DOHH2 (cell line): Measurements from ENCODE around the gene SLC43A2.
"Not testable (repeated sequence)": the region's sequence is repeated elsewhere in the genome, so short reads cannot be mapped to it uniquely, and the experiment has no call there.

Experiments
- H3F3A ChIP-seq: fragments of 200-600 bp; sonication (generic), shearing (Covaris generic); 2 replicates; pipeline ENCODE4 v1.6.0; 2016; ENCODE audit warnings: antibody characterized with exemption, mild to moderate bottlenecking; ENCODE audit not compliant: control insufficient read depth, insufficient read depth
- H3K27ac ChIP-seq: fragments of 200-600 bp; sonication (generic); 2 replicates; pipeline ENCODE4 v1.5.1; 2014; ENCODE audit warnings: low read depth, mild to moderate bottlenecking, low read length, moderate library complexity
- H3K27me3 ChIP-seq: fragments of 200-600 bp; sonication (generic); 2 replicates; pipeline ENCODE4 v1.6.1; 2014; ENCODE audit warnings: mild to moderate bottlenecking, low read length, mixed read lengths; ENCODE audit not compliant: control insufficient read depth
- H3K36me3 ChIP-seq: fragments of 200-600 bp; sonication (generic); 2 replicates; pipeline ENCODE4 v1.6.1; 2014; ENCODE audit warnings: mild to moderate bottlenecking, low read length, moderate library complexity, mixed read lengths; ENCODE audit not compliant: control insufficient read depth
- H3K4me1 ChIP-seq: fragments of 200-600 bp; sonication (generic); 2 replicates; pipeline ENCODE4 v1.6.1; 2014; ENCODE audit warnings: mild to moderate bottlenecking, low read length, mixed read lengths; ENCODE audit not compliant: control insufficient read depth
- H3K4me2 ChIP-seq: fragments of 200-600 bp; sonication (generic); 2 replicates; pipeline ENCODE4 v1.6.0; 2014; ENCODE audit warnings: mild to moderate bottlenecking, low read length, moderate library complexity
- H3K4me3 ChIP-seq: fragments of 200-600 bp; sonication (generic); 2 replicates; pipeline ENCODE4 v1.5.1; 2014; ENCODE audit warnings: mild to moderate bottlenecking, low read length, mixed read lengths
- H3K79me2 ChIP-seq: fragments of 200-600 bp; sonication (generic); 2 replicates; pipeline ENCODE4 v1.6.1; 2014; ENCODE audit warnings: mild to moderate bottlenecking, low read length, mixed read lengths; ENCODE audit not compliant: control insufficient read depth
- H3K9me2 ChIP-seq: fragments of 200-600 bp; sonication (generic); replicated peaks from 2 replicates; pipeline ENCODE4 v1.6.1; 2014; ENCODE audit warnings: mild to moderate bottlenecking, low read length, mixed read lengths; ENCODE audit not compliant: control insufficient read depth
- H3K9me3 ChIP-seq: fragments of 200-600 bp; sonication (generic); 2 replicates; pipeline ENCODE4 v1.6.1; 2014; ENCODE audit warnings: antibody characterized with exemption, low read length, mixed read lengths; ENCODE audit not compliant: control insufficient read depth, insufficient read depth
- H4K20me1 ChIP-seq: fragments of 200-600 bp; sonication (generic); 2 replicates; pipeline ENCODE4 v1.6.0; 2014; ENCODE audit warnings: low read depth, mild to moderate bottlenecking, antibody characterized with exemption, low read length, moderate library complexity; ENCODE audit not compliant: control insufficient read depth, insufficient read depth
- CTCF ChIP-seq: fragments of 200-600 bp; sonication (generic); IDR thresholded peaks from one replicate; pipeline ENCODE4 v1.5.1; 2014; ENCODE audit warnings: antibody characterized with exemption, mild to moderate bottlenecking, low read depth, low read length; ENCODE audit not compliant: poor library complexity, severe bottlenecking
- EZH2phosphoT487 ChIP-seq: fragments of 200-600 bp; sonication (generic); IDR thresholded peaks from 2 replicates; pipeline ENCODE4 v1.6.1; 2017; ENCODE audit warnings: borderline replicate concordance, mild to moderate bottlenecking, antibody characterized with exemption, low read length, moderate library complexity, mixed read lengths

The SLC43A2 gene

GRCh38 chr17:1573932-1574696 is 54.5 kb downstream of the SLC43A2 start:
- no peak overlapping the region for H3K4me3 ChIP-seq
- peak overlapping the region; percentile 24; the same call in 1 of the 2 replicates for H3K27ac ChIP-seq
- TF ChIP-seq EZH2phosphoT487 (no peak), CTCF (peak; percentile 82)
- peaks cover 39% of the 10 kb centered on the region for H3K36me3 ChIP-seq
- H3K9me3 ChIP-seq, result no peaks in the 10 kb centered on the region
- H3K27me3 ChIP-seq, result no peaks in the 10 kb centered on the region
- no peaks in the 10 kb centered on the region for H3K9me2 ChIP-seq
- H4K20me1 ChIP-seq, result no peaks in the 10 kb centered on the region
- no peaks in the 10 kb centered on the region for H3K79me2 ChIP-seq
- H3F3A ChIP-seq, result no peaks in the 10 kb centered on the region
- H3K4me2 ChIP-seq, result no peak overlapping the region; the same call in 1 of the 2 replicates
- H3K4me1 ChIP-seq, result peaks cover 47% of the 10 kb centered on the region

DNA sequence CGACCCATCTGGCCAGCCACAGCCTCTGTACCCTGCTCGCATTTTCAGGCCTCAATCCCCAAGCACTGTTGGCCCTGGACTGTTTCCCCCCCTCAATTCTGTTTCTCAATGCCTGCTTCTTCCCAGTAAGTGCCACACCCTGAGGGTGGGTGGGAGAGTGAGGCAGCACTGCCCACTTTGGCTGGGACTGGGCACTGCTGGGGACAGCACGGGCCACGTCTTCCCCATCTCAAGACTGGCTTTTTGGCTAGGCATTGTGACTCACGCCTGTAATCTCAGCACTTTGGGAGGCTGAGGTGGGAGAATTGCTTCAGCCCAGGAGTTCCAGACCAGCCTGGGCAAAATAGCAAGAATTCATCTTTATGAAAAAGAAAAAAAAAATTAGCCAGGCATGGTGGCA is 56.0 kb downstream of the SLC43A2 start:
- not testable (repeated sequence) for H3K4me3 ChIP-seq, H3K27me3 ChIP-seq, H3K9me2 ChIP-seq, H3K79me2 ChIP-seq, H4K20me1 ChIP-seq, H3K4me2 ChIP-seq, H3F3A ChIP-seq, H3K9me3 ChIP-seq, H3K27ac ChIP-seq
- Histone ChIP-seq H3K36me3 (peaks cover 30% of the 10 kb centered on the region), H3K4me1 (peaks cover 41% of the 10 kb centered on the region)

DNA sequence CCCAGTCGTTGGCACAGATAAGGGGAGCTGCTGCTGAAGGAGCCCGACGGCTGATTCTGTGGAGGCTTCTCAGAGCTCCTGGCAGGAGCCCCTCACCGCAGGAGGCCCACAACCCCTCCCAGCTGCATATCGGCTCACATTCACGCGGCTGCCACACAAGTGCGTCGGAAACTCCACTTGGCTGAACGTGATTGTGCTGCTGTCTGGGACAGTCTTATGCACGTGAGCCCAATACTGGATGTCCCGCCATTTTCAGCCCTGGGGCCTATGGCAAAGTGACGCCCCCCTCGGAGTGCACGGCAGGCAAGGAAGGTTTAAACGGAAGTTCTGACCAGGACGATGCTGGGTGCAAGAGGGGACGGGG is 57.3 kb downstream of the SLC43A2 start:
- Histone ChIP-seq H3K4me2 (no peak overlapping the region), H4K20me1 (no peaks in the 10 kb centered on the region), H3K27ac (no peak overlapping the region), H3K4me1 (peaks cover 42% of the 10 kb centered on the region), H3F3A (peaks cover 7% of the 10 kb centered on the region), H3K36me3 (peaks cover 21% of the 10 kb centered on the region), H3K9me3 (no peaks in the 10 kb centered on the region), H3K27me3 (no peaks in the 10 kb centered on the region), H3K4me3 (no peak overlapping the region), H3K9me2 (no peaks in the 10 kb centered on the region), H3K79me2 (no peaks in the 10 kb centered on the region)
- no peak for TF ChIP-seq EZH2phosphoT487
- TF ChIP-seq CTCF, result no peak

- no peaks in the 10 kb centered on the region for H3K79me2 ChIP-seq
- H3K4me1 ChIP-seq, result peaks cover 39% of the 10 kb centered on the region
- no peak overlapping the region for H3K4me3 ChIP-seq
- no peak overlapping the region for H3K27ac ChIP-seq
- TF ChIP-seq EZH2phosphoT487 (no peak), CTCF (no peak)
- peaks cover 12% of the 10 kb centered on the region for H3F3A ChIP-seq
- no peaks in the 10 kb centered on the region for H3K9me3 ChIP-seq
- H3K27me3 ChIP-seq, result no peaks in the 10 kb centered on the region
- no peaks in the 10 kb centered on the region for H4K20me1 ChIP-seq
- peak overlapping the region; percentile 21; the same call in 1 of the 2 replicates for H3K4me2 ChIP-seq
- peaks cover 10% of the 10 kb centered on the region for H3K36me3 ChIP-seq
- no peaks in the 10 kb centered on the region for H3K9me2 ChIP-seq
Observed at GRCh38 chr17:1568950-1569810, 59.5 kb downstream of the SLC43A2 start.
